Endothelial cell of umbilical vein (primary cell): ENCODE measurements around the gene ZBP1. TPM values are rescaled to one million over a fixed set of nuclear protein-coding genes. Genes with fewer than 3 reads are reported as not detected.

Experiments used
- BruUV-seq: library from RNA; stranded (reverse); fragments of 400-500 nt; replicated peaks from 2 replicates; lab custom pipeline; 2021; lab: Mats Ljungman, UMichigan
- CTCF ChIA-PET: fragments of 300-600, 350-600 bp; sonication (Branson Sonifier 250); formaldehyde crosslinking; loops from one replicate; lab custom pipeline; 2021; ENCODE audit warnings: antibody characterized with exemption, inconsistent platforms; lab: Charles Lee
- POLR2A ChIA-PET: fragments of 300-600, 350-600 bp; sonication (Branson Sonifier 250); formaldehyde crosslinking; loops from one replicate; lab custom pipeline; 2021; ENCODE audit warnings: antibody characterized with exemption, inconsistent platforms; lab: Charles Lee
- DNase-seq: peaks from one replicate; pipeline ENCODE4 v3.0.0-alpha.2; 2011; ENCODE audit warnings: low read depth, low spot score
- FAIRE-seq: peaks from 2 replicates; lab custom pipeline; 2011; peaks lifted over from hg19 to GRCh38; lab: Jason Lieb, UNC
- H2AFZ ChIP-seq: 2 replicates; pipeline ENCODE4 v1.6.0; 2012; ENCODE audit warnings: low read depth, low read length, control low read depth, inconsistent platforms
- H3K27ac ChIP-seq: 2 replicates; pipeline ENCODE4 v1.5.1; 2011; ENCODE audit warnings: low read depth, mild to moderate bottlenecking, control low read depth, low read length, moderate library complexity; ENCODE audit not compliant: insufficient read depth
- H3K27me3 ChIP-seq, 2 experiments: 2 replicates each; pipeline versions ENCODE4 v1.6.0 to v1.6.1; 2011; ENCODE audit warnings: low read length in 2 of 2, mixed read lengths in 1 of 2; ENCODE audit not compliant: control insufficient read depth in 2 of 2, insufficient read depth in 2 of 2
- H3K36me3 ChIP-seq, 2 experiments: 2 replicates in 1 of 2; 3 replicates in 1 of 2; pipeline ENCODE4 v1.5.1; 2011; ENCODE audit warnings: low read length in 2 of 2, mild to moderate bottlenecking in 1 of 2, moderate library complexity in 1 of 2; ENCODE audit not compliant: control insufficient read depth in 2 of 2, insufficient read depth in 2 of 2; ENCODE audit errors: extremely low read depth in 1 of 2
- H3K4me1 ChIP-seq: 3 replicates; pipeline ENCODE4 v1.5.1; 2011; ENCODE audit warnings: mild to moderate bottlenecking, low read length; ENCODE audit not compliant: control insufficient read depth, insufficient read depth; ENCODE audit errors: extremely low read depth
- H3K4me2 ChIP-seq: 2 replicates; pipeline ENCODE4 v1.6.1; 2011; ENCODE audit warnings: low read length, control low read depth, mixed read lengths; ENCODE audit not compliant: insufficient read depth
- H3K4me3 ChIP-seq, 3 experiments: fragments of 200-600 bp in 1 of 3; sonication (generic), shearing (Covaris generic) in 1 of 3; replicated peaks in 1 of 3; 2 replicates each; pipeline ENCODE4 v1.5.1; 2011 to 2016; ENCODE audit warnings: control low read depth in 3 of 3, low read length in 3 of 3, mild to moderate bottlenecking in 2 of 3, inconsistent platforms in 1 of 3, low read depth in 1 of 3, moderate library complexity in 1 of 3; ENCODE audit not compliant: insufficient read depth in 1 of 3
- H3K79me2 ChIP-seq: 2 replicates; pipeline ENCODE4 v1.6.0; 2012; ENCODE audit warnings: low read length, inconsistent platforms; ENCODE audit not compliant: control insufficient read depth, insufficient read depth
- H3K9ac ChIP-seq: replicated peaks from 2 replicates; pipeline ENCODE3; 2011; ENCODE audit warnings: low read length, control low read depth; ENCODE audit not compliant: insufficient read depth; ENCODE audit errors: extremely low read depth
- H3K9me1 ChIP-seq: replicated peaks from 3 replicates; pipeline ENCODE4 v1.6.0; 2011; ENCODE audit warnings: mild to moderate bottlenecking, low read length; ENCODE audit not compliant: control insufficient read depth, insufficient read depth; ENCODE audit errors: extremely low read depth
- H3K9me3 ChIP-seq: replicated peaks from 2 replicates; pipeline ENCODE4 v1.5.1; 2012; ENCODE audit warnings: low read length, inconsistent platforms; ENCODE audit not compliant: control insufficient read depth, insufficient read depth
- H4K20me1 ChIP-seq: replicated peaks from 2 replicates; pipeline ENCODE3; 2011; ENCODE audit warnings: mild to moderate bottlenecking, low read length; ENCODE audit not compliant: control insufficient read depth, insufficient read depth; ENCODE audit errors: extremely low read depth
- CTCF ChIP-seq, 2 donors: IDR thresholded peaks; 1 replicate in 1 of 2; 2 replicates in 1 of 2; pipeline ENCODE4 v1.5.1; 2011; ENCODE audit warnings: low read length in 2 of 2, mild to moderate bottlenecking in 2 of 2, moderate library complexity in 2 of 2, control low read depth in 1 of 2, inconsistent platforms in 1 of 2, low read depth in 1 of 2; ENCODE audit not compliant: insufficient read depth in 1 of 2; ENCODE audit errors: extremely low read depth in 1 of 2
- FOS ChIP-seq: IDR thresholded peaks from 2 replicates; pipeline ENCODE4 v1.6.1; 2011; ENCODE audit warnings: mild to moderate bottlenecking, low read length, moderate library complexity, borderline replicate concordance; ENCODE audit not compliant: insufficient read depth
- GATA2 ChIP-seq: IDR thresholded peaks from 2 replicates; pipeline ENCODE4 v1.7.0; 2011; ENCODE audit warnings: low read depth, mild to moderate bottlenecking, moderate library complexity, mixed read lengths, low read length; ENCODE audit not compliant: insufficient read length, insufficient read depth
- JUN ChIP-seq: IDR thresholded peaks from 2 replicates; pipeline ENCODE4 v1.6.1; 2011; ENCODE audit warnings: borderline replicate concordance, low read depth; ENCODE audit not compliant: insufficient read length, insufficient read depth
- MAX ChIP-seq: IDR thresholded peaks from 2 replicates; pipeline ENCODE4 v1.6.1; 2011; ENCODE audit not compliant: insufficient read depth, insufficient read length
- MYC ChIP-seq: IDR thresholded peaks from one replicate; pipeline ENCODE4 v1.6.1; 2011; ENCODE audit warnings: mild to moderate bottlenecking, low read depth, low read length
- POLR2A ChIP-seq: IDR thresholded peaks from 2 replicates; pipeline ENCODE4 v1.6.1; 2012; ENCODE audit warnings: low read depth, mild to moderate bottlenecking, control low read depth, low read length
- POLR2AphosphoS5 ChIP-seq: IDR thresholded peaks from 2 replicates; pipeline ENCODE4 v1.6.1; 2012; ENCODE audit warnings: low read depth, mild to moderate bottlenecking, control low read depth, low read length, moderate library complexity; ENCODE audit not compliant: insufficient read depth
- dilution Hi-C: fragments of 300-500 bp; cut with MboI; formaldehyde crosslinking; loops from one replicate; pipeline ENCODE4 v1.15.0; 2019; ENCODE audit warnings: low sequenced_read_pairs; ENCODE audit not compliant: extremely low pct_ligation_motif_present
- intact Hi-C: fragments of 100-400 bp; cut with micrococcal nuclease; formaldehyde crosslinking; loops from one replicate; pipeline ENCODE4 v1.10.0; 2022
- polyA plus RNA-seq, 4 experiments: library from polyadenylated mRNA; depleted of rRNA in 3 of 4; stranded (reverse) in 3 of 4; unstranded in 1 of 4; fragments of >200 nt; gene quantifications; 2 replicates each; pipeline versions ENCODE4 v1.2.1 to v1.2.3, GENCODE V29; 2011 to 2012; ENCODE audit warnings: missing spikeins in 1 of 4
- total RNA-seq: library from RNA; stranded (reverse); gene quantifications from 2 replicates; pipeline ENCODE4 v1.2.3, GENCODE V29; 2021

Gene ZBP1
- total and polyA plus RNA-seq, 2 donors (not counting 3 experiments of a cell fraction or from before 2014, with no cell fraction given), result not detected

- no peaks in the 10 kb centered on the region for H3K36me3 ChIP-seq
- no peaks in the 10 kb centered on the region for H3K27me3 ChIP-seq
- intact Hi-C loops, result no loop called here
- H3K9me1 ChIP-seq, result no peaks in the 10 kb centered on the region
- H3K27ac ChIP-seq, result no peak overlapping the region
- ChIA-PET POLR2A (no interaction called here), CTCF (no interaction called here)
- no peaks in the 10 kb centered on the region for H3K79me2 ChIP-seq
- H3K9ac ChIP-seq, result no peak overlapping the region
- no peak for DNase-seq
- H2AFZ ChIP-seq, result no peak overlapping the region
- TF ChIP-seq CTCF (IDR thresholded peaks at IDR 0.05; ENCODE audit: extremely low read depth in 1 of 2, insufficient read depth in 1 of 2, low read depth in 1 of 2, low read length in 2 of 2) (no peak), JUN (no peak), POLR2AphosphoS5 (no peak), GATA2 (no peak), POLR2A (no peak), MAX (no peak), FOS (no peak), MYC (no peak)
- no peaks in the 10 kb centered on the region for H3K9me3 ChIP-seq
- dilution Hi-C loops, result no loop called here
- no peaks in the 10 kb centered on the region for H3K4me1 ChIP-seq
- no peaks in the 10 kb centered on the region for H4K20me1 ChIP-seq
- no TSS peak for BruUV-seq
- no peak for FAIRE-seq
- no peak overlapping the region for H3K4me2 ChIP-seq
- H3K4me3 ChIP-seq, result no peak overlapping the region
These were observed 55.9 kb downstream of the ZBP1 start for GRCh38 chr20:57564180-57564802.
